ENCODE data around the gene DENND6A.

DNA sequence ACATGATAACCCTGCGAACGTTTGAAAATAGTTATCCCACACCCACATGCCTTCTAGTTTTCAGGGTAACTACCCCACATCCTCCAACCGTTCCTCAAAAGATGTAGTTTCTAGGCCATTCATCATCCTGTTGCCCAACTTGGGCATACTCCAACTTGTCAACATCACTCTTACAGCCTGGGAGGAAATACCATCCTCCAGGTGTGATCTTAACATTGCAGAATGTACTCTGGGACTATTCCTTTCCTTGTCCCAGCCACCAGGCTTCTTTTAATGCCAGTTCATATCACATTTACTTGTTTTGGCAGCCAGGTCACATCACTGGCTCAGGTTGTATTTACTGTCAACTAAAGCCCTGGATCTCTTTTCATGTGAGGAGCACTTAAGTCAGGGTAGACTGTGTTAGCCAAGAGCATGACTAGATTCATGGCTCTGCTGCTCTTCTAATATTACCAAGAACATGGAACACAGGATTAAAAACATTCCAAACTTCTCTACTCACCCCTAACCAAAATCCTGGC lies 4.0 kb upstream of the DENND6A start:
- TF ChIP-seq, protein P1, sequence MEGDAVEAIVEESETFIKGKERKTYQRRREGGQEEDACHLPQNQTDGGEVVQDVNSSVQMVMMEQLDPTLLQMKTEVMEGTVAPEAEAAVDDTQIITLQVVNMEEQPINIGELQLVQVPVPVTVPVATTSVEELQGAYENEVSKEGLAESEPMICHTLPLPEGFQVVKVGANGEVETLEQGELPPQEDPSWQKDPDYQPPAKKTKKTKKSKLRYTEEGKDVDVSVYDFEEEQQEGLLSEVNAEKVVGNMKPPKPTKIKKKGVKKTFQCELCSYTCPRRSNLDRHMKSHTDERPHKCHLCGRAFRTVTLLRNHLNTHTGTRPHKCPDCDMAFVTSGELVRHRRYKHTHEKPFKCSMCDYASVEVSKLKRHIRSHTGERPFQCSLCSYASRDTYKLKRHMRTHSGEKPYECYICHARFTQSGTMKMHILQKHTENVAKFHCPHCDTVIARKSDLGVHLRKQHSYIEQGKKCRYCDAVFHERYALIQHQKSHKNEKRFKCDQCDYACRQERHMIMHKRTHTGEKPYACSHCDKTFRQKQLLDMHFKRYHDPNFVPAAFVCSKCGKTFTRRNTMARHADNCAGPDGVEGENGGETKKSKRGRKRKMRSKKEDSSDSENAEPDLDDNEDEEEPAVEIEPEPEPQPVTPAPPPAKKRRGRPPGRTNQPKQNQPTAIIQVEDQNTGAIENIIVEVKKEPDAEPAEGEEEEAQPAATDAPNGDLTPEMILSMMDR (conservative IDR thresholded peaks at IDR 0.05): no peak
- TF ChIP-seq ZFX (IDR thresholded peaks at IDR 0.05): no peak
